Activated CD4-positive, CD25-positive, alpha-beta regulatory T cell treated with anti-CD3 and anti-CD28 coated beads, Interleukin-2, amount 50 U/mL, for 72 hours (primary cell): ENCODE results near the gene FXYD7.
"Not testable (repeated sequence)": the region's sequence is repeated elsewhere in the genome, so short reads cannot be mapped to it uniquely, and the experiment has no call there.

ENCODE experiments used
- DNase-seq: peaks from one replicate; pipeline ENCODE4 v3.0.0; 2021

FXYD7 gene, protein sequence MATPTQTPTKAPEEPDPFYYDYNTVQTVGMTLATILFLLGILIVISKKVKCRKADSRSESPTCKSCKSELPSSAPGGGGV

DNA sequence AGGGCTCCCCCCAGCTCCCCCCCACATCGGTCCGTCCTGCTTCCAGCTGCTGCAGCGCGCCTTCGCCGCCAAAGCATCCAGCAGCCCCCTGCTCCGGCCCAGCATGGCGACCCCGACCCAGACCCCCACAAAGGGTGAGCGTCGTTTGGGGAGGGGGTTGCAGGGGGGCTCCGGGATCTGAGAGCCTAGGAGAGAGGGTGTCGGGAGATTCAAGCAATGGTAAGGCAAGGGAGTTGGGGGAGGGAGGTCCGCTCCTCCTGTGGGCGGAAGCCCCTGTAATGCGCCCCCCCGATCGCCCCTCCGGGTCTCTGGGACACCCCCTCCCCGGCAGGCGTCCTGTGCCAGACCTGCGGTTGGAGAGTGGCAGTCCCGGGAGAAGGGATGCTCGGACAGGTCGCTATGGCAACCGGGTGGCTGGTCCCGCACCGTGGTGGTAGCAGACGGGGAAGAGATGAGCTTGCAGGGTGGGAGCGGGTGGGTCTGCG lies at the start of gene FXYD7:
FXYD7 (plus strand) TSS at position 25 of the 485 bp plus-strand sequence; CDS start at position 104, 79 bp downstream.
- DNase-seq: no peak

DNA sequence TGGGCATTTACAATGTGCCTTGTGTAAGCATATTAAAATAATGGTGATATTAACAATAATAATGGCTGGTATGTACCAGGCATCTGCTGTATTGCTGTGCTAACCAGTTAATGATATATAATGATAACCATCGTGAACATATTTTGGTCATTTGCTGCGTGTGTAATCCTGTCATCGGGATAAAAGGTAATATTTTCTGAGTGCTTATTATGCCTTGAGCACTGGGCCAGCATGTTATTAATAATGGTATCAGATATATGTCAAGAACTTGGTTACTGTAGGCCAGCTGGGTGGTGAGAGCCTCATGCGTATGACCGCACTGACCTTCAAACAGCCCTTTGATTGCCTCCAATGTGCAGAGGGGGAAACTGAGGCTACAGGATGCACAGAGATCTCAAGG lies 49.6 kb upstream of the FXYD7 start:
- no peak for DNase-seq

DNA sequence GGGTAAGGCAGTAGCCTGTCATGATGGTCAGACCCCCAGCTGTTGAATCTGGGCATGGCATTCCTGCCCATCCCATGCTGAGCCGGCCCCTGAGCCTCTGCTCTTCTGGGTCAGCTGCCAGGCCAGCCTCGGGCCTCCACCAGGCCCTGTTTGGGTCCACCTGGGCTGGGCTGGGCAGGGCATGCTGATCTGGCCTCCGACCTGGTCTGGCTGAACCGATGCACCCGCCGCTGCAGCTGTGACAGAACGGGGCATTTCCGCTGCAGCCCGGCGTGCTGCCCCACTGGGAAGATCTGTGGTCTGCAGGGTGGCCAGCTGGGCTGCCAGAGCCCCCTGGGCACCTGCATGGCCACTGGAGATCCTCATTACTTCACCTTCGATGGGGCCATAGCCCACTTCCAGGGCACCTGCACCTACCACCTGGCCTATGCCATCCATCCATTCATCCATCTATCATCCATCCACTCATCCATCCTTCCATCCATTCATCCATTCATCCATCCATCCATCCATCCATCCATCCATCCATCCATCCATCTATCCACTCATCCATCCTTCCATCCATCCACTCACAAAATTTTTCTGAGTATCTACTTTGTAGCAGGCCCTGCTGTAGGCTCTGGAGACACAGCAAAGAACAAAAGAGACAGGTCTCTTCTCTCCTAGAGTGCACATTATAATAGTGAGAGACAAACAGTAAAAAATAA lies 49.0 kb upstream of the FXYD7 start:
- DNase-seq: no peak

DNA sequence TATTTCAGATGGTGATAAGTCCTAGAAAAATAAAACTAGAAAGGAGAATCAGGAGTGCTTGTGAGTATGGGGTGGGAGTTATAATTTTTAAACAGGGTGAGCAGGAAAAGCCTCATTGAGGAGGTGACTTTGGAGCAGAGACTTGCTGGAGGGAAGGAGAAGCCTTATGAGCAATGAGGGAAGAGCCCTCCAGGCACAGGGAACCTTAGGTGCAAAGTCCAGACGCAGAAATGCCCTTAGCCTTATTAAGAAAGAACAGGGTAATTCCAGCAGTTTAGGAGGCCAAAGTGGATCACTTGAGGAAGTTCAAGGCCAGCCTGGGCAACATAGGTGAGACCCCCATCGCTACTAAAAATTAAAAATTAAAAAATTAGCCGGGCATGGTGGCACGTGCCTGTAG lies 48.4 kb upstream of the FXYD7 start:
- DNase-seq: no peak

DNA sequence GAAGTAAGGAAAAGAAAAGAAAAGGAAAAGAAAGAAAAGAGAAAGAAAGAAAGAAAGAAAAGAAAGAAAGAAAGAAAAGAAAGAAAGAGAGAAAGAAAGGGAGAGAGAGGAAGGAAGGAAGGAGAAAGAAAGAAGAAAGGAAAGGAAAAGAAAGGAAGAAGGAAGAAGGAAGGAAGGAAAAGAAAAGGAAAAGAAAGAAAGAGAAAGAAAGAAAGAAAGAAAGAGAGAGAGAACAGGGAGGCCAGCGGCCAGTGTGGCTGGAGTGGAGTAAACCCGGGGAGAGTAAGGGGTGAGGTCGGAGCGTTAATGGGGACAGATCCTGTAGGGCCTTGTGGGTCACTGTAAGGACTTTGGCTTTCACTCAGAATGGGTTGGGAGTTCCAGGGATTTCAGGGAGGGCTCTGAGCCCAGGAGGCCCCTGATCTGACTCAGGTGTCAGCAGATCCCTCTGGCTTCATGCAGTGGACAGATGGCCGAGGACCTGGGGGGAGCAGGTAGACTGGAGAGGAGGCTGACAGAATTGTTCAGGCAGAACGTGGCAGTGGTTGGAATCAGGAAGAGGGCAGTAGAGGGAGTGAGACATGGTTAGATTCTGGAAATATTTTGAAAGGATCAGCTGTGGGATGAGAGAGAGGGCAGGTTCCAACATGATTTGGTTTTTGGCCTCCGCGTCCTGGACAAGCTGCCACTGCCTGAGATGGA lies 47.2 kb upstream of the FXYD7 start:
- no peak for DNase-seq

DNA sequence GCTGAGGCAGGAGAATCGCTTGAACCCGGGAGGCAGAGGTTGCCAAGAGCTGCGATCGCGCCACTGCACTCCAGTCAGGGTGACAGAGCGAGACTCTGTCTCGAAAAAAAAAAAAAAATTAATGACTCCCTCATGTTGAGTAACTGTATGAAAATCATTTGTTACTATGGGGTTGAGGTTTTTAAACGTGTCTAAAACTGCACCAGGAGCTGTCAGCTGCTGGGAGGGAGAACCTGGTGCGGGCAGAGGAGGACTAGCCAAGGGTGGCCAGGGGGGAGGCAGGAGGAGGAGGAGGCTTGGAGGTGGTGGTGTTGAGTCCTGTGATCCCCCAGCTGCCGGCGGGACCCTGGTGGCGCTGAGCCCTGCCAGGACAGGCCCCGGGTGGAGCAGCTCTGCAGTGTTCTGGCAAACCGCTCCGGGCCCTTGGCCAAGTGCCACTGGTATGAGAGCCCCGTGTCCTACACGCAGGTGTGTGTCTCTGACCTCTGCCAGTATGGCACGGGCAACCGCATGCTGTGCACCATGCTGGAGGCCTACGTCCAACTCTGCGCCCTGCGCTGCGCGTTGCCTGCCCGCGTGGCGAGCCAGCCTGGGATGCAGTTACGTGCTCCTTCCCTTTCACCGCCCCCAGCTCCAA lies 44.5 kb upstream of the FXYD7 start:
- no peak for DNase-seq

DNA sequence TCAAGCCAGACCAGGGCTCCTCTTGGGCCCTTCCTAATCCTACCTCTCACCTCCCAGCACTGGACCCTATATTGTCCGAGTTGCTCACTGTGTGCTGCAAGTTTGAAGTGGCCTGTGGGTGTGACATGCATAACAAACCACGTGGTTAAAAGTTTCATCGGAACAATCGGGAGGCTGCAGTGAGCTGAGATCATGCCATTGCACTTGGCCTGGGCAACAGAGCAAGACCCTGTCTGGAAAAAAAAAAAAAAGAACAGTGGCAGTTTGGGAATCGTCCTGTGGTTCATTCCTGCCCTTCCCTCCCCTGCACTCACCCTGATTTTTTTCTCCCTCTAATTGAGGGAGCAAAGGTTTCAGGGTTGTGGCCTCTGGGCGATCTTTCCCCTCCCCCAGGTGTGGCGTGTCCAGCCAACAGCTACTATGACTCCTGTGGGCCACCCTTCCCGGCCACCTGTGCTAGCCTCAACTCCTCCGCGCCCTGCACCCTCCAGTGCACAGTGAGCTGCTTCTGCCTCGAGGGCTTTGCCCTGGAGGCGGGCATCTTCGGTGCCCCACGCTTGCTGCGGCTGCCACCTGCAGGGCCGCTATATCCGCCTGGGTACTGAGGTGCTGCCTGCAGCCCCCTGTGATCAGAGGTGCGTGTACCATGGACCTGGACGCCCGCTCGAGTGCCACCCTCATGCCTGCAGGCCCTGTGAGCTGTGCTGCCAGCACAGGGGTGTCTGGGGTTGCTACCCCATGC lies 43.7 kb upstream of the FXYD7 start:
- DNase-seq: no peak

DNA sequence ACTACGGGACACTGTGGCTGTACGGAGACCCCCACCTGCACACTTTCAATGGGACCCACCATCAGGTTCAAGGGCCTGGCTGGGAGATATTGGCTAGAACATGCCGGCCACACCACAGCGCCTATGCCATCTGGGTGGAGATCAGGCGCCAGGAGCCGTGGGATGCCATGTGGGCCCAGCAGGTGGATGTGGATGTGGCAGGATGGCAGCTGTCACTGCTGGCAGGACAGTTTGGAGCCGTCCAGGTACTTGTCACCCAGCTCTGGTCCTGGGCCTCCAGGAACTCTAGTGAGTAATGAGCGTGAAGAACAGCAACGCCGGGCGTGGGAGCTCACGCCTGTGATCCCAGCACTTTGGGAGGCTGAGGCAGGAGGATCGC lies 43.2 kb upstream of the FXYD7 start:
- DNase-seq: no peak

DNA sequence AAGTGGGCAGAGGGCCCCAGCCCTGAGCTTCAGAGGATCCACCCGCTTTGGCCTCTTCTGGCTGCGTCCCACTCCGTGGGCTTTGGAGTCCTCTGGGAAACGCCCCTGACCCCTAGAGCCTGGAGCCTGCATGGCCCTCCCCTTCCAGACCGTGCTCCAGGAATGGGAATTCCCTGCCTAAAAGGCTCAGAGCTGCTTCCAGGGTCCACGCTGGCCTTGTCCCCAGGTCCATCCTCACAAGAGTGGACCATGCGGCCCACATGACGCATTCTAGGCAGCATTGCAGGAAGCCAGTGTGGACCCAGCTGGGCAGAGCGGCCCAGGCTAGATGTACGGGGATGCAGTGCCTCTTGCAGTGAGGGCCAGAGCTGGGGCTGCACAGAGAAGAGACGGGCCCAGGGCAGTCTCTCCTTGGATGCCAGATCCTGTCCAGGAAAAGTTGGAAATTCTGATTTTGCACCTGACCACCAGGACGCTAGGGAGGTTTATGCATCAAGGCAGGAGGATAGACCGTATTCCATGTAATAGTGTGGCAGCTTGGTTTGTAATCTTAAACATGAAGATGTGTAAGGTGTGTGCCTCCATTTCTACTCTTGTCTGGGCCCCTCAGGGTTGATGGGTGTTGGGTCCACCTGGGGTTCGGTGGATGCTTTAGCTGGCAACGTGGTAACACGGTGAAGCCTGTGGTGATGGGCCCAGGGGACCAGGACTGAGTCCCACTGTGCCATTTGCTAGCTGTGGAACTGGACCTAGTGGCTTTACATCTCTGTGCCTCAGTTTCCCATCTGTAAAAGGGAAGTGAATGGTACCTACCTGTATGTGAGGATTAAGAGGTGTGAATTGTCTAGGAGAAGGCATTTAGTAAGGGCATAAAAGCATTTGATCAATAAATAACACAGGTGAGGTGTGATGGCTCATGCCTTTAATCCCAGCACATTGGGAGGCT lies 42.2 kb upstream of the FXYD7 start:
- DNase-seq: no peak

DNA sequence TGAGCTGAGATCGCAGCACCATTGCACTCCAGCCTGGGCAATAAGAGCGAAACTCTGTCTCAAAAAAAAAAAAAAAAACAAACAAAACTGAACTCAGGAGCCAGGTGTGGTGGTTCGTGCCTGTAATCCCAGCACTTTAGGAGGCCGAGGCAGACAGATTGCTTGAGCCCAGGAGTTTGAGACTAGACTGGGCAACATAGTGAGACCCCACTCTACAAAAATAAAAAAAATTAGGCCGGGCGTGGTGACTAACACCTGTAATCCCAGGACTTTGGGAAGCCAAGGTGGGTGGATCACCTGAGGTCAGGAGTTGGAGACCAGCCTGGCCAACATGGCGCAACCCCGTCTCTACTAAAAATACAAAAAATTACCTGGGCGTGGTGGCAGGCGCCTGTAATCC lies 41.1 kb upstream of the FXYD7 start:
- DNase-seq: not testable (repeated sequence)

DNA sequence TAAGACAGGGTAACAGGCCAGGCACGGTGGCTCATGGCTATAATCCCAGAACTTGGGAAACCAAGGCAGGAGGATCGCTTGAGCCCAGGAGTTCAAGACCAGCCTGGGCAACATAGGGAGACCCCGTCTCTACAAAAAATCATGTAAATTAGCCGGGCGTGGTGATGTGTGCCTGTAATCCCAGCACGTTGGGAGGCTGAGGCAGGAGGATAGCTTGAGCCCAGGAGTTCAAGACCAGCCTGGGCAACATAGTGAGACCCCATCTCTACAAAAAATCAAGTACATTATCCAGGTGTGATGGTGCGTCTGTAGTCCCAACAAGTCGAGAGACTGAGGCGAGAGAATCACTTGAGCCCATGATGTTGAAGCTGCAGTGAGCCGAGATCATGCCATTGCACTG lies 39.4 kb upstream of the FXYD7 start:
- not testable (repeated sequence) for DNase-seq

DNA sequence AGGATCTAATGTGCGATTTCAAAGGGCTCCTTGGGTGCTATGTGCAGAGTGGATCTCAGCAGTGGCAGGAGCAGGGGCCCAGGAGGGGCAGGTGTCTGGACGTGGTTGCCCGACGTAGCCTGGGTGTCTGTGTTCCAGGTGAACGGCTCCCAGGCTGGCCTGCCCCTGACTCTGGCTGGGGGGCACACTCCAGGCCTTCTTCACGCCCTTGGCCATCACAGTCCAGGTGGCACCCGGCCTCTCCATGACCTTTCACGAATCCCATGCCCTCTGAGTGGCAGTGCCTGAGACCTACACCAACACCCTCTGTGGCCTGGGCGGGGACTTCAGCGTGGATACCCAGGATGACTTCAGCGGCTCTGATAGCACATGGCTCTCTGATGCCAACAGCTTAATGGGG lies 38.7 kb upstream of the FXYD7 start:
- DNase-seq: no peak

DNA sequence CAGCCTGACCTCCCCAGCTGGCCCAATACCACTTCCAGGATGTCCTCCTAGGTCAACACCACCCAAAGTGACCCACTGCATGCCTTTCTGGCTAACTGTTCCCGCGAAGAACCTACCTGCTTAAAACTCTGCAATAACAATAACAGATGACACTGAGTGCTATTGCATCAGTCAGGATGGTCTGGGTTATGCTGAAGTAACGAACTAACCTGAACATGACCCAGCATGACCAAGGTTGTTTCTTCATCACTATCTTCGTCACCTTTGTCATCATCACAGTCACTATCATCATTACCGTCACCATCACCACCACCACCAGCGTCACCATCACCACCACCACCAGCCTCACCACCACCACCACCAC lies 38.0 kb upstream of the FXYD7 start:
- no peak for DNase-seq

DNA sequence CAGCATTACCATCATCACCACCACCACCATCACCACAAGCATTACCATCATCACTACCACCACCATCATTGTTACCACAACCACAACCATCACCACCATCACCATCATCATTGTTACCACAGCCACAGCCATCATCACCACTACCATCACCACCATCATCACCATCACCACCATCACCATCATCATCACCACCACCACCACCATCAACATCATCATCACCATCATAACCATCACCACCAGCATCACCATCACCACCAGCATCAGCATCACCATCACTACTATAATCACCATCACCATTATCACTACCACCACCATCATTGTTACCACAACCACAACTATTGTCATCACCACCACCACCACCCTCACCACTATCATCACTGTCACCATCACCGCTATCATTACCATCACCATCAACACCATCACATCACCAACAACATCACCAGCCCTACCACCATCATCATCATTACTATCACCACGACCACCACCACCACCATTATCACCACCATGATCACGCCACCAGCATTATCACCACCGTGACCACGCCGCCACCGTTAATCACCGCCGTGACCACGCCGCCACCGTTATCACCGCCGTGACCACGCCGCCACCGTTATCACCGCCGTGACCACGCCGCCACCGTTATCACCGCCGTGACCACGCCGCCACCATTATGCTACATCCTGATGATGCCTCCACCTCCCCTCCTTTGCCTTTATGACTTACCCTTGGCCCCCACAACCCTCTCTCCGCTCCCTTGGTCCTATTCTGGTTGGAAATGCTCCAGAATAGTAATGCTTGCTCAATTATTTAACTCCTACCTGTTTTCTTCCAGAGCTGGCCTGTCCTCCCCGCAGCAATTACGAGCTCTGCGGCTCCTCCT lies 37.4 kb upstream of the FXYD7 start:
- DNase-seq: no peak

DNA sequence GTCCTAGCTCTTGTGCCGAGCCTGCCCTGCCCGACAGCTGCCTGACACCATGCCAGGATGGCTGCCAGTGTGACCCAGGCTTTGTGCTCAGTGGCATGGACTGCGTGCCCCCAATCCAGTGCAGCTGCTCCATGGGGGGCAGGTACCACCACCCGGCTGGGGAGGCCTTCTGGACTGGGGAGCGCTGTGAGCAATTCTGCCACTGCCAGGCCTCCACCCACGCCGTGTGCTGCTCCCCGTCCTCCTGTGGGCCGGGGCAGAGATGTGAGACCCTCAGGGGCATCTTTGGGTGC lies 36.8 kb upstream of the FXYD7 start:
- no peak for DNase-seq

DNA sequence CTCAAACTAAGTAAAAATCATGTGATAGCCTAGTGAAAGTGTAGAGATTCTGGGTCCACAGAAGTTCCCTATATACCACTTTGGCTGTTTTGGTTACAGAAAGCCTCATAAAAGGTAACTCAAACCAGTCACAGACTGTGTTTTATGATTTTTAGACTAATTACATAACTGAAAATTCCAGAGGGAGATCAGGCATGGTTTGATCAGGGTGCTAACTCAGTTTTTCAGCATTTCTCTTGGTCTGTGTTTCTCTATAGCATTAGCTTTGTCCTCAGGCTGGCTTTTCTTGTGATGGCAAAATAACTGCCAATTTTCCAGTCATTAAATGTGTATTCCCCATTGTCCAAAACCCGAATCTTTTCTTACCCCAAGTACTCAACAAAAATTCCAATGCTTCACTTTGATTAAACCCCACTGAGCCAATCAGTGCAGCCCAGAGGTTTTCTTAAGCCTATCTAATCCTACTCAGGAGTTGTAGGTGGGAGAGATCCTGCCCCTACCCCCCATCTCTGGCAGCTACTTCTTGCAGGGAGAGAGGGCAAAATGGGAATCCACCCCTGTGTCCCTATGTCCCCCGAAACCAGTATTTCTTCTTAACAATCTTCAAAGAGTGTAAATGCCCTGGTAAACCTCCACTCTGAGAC lies 36.0 kb upstream of the FXYD7 start:
- DNase-seq: no peak

DNA sequence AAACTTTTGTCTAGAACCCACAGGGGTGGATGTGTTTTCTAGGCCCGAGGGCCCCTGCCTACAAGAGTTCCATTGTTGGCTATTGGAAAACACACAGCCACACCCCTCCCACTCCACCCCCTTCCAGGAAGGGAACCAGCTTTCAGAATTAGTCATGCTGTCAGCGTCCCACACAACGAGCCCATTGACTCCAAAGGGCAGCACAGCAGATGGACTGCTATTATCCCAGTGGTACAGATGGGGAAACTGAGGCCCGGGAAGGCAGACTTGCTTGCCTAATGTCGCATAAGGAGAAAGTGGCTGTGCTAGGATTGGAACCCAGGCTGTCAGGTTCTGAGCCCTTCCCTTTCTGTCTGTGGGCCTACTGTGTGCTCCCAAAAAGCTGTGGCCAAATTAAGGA lies 35.5 kb upstream of the FXYD7 start:
- DNase-seq: no peak

DNA sequence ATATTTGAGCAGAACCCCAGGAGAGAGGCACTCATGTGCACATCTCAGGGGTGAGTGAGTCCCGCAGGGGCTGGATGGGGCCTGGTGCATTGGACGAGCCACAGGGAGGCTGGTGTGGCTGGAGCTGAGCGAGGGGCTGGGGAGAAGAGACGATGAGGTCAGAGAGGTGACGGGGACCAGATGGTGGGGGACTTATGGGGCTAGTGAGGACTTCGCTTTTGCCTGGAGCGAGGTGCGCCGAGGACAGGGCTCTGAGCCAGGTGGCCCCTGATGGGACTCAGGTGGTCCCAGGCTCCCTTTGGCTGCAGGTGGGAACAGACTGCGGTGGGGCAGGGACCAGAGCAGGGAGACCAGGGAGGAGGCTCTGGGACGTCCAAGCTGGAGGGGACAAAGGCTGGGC lies 34.3 kb upstream of the FXYD7 start:
- no peak for DNase-seq

DNA sequence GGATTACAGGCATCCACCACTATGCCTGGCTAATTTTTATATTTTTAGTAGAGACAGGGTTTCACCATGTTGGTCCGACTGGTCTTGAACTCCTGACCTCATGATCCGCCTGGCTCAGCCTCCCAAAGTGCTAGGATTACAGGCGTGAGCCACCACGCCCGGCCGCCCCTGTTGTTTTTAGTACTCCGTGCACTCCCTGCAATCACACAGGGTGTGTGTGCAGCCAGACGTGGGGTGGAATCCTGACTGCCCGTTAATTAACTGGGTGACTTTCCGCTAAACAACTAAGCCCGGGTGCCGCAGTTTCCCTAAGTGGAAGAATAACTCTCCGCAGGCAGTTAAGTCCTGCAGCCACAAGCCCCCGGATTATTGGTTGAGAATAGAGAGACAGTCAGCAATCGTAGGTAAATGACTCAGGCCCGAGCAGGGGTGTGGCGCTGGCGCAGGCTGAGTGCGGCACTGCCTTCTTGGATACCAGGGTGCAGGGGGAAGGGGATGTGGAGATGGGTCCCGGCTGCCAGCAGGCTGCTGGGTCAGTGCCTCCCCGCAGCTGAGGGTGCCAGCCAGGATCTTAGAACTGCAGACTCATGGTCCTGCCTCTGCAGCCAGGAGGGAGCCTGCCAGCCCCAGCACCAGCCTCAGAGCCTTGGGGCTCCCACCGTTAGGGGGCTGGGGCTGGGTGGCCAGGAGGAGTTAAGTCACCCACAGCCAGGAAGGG lies 33.5 kb upstream of the FXYD7 start:
- no peak for DNase-seq

DNA sequence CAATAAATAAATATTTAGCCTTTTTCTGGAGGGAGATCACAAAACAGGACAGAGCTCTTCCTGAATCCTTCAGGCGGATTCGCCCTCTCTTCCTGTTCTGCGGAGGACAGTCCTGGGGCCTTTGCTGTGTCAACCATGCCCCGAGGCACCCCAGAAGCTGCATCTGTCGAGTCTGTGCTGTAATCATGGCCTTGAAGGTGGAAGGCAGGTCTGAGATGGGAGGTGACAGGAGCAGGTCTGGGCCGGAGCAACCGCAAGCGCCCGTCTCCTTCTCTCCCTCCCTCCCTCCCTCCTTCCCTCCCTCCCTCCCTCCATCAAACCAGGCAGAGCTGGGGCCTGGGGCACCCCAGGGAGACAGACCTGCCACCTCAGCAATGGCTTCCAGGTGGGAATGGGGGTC lies 32.1 kb upstream of the FXYD7 start:
- DNase-seq: no peak
